Mesothelial cell of epicardium (in vitro differentiated cells): ENCODE measurements around the gene RBP7. TPM values are rescaled to one million over a fixed set of nuclear protein-coding genes. Genes with fewer than 3 reads are reported as not detected.
A peak's percentile ranks its signal among the peaks of the same experiment; 100 is the strongest.
"Not testable (repeated sequence)": the region's sequence is repeated elsewhere in the genome, so short reads cannot be mapped to it uniquely, and the experiment has no call there.

Source experiments
- DNase-seq, 2 experiments: peaks; one replicate each; pipeline ENCODE4 v3.0.0; 2021; ENCODE audit warnings: low spot score in 2 of 2; ENCODE audit not compliant: unreplicated experiment in 2 of 2
- H3K27ac Mint-ChIP-seq: 2 replicates; pipeline ENCODE4 v1.8.0; 2021; ENCODE audit warnings: mixed read lengths
- H3K27me3 Mint-ChIP-seq: 2 replicates; pipeline ENCODE4 v1.8.0; 2021; ENCODE audit warnings: low read depth, mixed read lengths
- H3K36me3 Mint-ChIP-seq: 2 replicates; pipeline ENCODE4 v1.8.0; 2021; ENCODE audit warnings: mixed read lengths
- H3K4me1 Mint-ChIP-seq: 2 replicates; pipeline ENCODE4 v1.8.0; 2021; ENCODE audit warnings: mixed read lengths
- H3K4me3 Mint-ChIP-seq: 2 replicates; pipeline ENCODE4 v1.8.0; 2021; ENCODE audit warnings: mild to moderate bottlenecking, moderate library complexity, mixed read lengths
- H3K9me3 Mint-ChIP-seq: 2 replicates; pipeline ENCODE4 v1.8.0; 2021; ENCODE audit warnings: mixed read lengths
- total RNA-seq: library from RNA; stranded (reverse); gene quantifications from 3 replicates; pipeline ENCODE4 v1.2.1, GENCODE V29; 2021
- TF ChIP-seq, protein P1 (sequence below): fragments of 200-600 bp; sonication (generic); IDR thresholded peaks from one replicate; pipeline ENCODE4 v1.5.0; 2021; ENCODE audit warnings: antibody characterized with exemption; ENCODE audit not compliant: unreplicated experiment

The RBP7 gene
- total RNA-seq, 1 donor from 2014 or later = 2.3 TPM

DNA sequence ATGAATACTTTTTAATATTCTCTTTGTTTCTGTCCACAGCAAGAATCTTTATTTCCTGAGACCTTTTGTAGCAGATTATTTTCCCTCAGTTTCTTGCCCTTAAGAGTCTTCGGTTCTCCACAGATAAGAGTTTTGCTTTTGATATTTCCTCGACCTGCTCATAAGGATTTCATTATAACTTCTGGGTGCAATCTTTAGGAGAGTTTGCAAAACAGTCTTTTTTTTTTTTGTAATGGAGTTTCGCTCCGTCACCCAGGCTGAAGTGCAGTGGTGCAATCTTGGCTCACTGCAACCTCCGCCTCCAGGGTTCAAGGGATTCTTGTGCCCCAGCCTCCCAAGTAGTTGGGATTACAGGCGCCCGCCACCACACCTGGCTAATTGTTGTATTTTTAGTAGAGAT, 25.6 kb downstream of the RBP7 start:
- TF ChIP-seq, protein P1, sequence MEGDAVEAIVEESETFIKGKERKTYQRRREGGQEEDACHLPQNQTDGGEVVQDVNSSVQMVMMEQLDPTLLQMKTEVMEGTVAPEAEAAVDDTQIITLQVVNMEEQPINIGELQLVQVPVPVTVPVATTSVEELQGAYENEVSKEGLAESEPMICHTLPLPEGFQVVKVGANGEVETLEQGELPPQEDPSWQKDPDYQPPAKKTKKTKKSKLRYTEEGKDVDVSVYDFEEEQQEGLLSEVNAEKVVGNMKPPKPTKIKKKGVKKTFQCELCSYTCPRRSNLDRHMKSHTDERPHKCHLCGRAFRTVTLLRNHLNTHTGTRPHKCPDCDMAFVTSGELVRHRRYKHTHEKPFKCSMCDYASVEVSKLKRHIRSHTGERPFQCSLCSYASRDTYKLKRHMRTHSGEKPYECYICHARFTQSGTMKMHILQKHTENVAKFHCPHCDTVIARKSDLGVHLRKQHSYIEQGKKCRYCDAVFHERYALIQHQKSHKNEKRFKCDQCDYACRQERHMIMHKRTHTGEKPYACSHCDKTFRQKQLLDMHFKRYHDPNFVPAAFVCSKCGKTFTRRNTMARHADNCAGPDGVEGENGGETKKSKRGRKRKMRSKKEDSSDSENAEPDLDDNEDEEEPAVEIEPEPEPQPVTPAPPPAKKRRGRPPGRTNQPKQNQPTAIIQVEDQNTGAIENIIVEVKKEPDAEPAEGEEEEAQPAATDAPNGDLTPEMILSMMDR = no peak
- Mint-ChIP-seq H3K4me3 (no peak overlapping the region), H3K36me3 (no peaks in the 10 kb centered on the region), H3K27me3 (no peaks in the 10 kb centered on the region), H3K27ac (peak overlapping the region; percentile 7), H3K9me3 (no peaks in the 10 kb centered on the region), H3K4me1 (peaks cover 3% of the 10 kb centered on the region)
- no peak for DNase-seq

DNA sequence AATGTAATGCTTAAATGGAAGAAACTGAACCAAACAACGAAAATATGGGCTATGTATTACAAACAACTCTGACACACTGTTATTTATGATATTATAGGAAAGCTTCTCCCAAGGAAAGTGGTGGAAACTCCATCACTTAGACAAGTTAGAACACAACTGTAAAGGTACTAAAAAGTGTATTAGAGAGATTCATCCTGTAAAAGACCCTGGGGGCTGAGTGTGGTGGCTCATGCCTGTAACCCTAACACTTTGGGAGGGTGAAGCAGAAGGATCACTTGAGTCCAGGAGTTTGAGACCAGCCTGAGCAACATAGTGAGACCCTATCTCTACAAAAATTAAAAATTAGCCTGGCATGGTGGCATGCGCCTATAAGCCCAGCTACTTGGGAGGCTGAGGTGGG, 28.3 kb downstream of the RBP7 start:
- Mint-ChIP-seq H3K4me1 (peaks cover 3% of the 10 kb centered on the region), H3K36me3 (no peaks in the 10 kb centered on the region), H3K9me3 (no peaks in the 10 kb centered on the region), H3K4me3 (no peak overlapping the region), H3K27ac (no peak overlapping the region), H3K27me3 (no peaks in the 10 kb centered on the region)
- TF ChIP-seq, protein P1 = no peak
- DNase-seq = no peak

DNA sequence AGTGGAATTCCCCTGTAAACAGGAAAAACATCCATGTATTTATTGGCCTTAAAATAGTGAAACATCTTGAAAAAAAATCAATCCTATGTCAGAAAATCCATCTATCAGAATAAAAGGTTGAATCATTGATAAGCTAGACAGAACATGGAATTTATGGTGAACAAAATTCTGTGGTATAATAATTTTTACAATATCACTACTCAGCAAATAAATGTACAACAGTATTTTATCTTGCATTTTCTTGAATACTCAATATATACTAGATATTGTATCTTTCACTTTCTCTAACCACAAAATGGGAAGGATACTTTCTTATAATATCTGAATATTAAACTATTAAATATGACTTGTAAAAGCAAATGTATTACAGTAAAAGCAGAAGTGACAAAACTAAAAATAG, 30.0 kb downstream of the RBP7 start:
- TF ChIP-seq, protein P1 = no peak
- no peaks in the 10 kb centered on the region for H3K36me3 Mint-ChIP-seq
- peaks cover 14% of the 10 kb centered on the region for H3K4me1 Mint-ChIP-seq

DNA sequence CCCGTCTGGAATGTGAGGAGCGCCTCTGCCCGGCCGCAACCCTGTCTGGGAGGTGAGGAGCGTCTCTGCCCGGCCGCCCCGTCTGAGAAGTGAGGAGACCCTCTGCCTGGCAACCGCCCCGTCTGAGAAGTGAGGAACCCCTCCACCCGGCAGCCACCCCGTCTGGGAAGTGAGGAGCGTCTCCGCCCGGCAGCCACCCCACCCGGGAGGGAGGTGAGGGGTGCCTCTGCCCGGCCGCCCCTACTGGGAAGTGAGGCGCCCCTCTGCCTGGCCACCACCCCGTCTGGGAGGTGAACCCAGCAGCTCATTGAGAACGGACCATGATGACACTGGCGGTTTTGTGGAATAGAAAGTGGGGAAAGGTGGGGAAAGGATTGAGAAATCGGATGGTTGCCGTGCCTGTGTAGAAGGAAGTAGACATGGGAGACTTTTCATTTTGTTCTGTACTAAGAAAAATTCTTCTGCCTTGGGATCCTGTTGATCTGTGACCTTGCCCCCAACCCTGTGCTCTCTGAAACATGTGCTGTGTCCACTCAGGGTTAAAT, 32.0 kb downstream of the RBP7 start:
- not testable (repeated sequence) for H3K36me3 Mint-ChIP-seq, H3K27ac Mint-ChIP-seq, H3K9me3 Mint-ChIP-seq, DNase-seq, H3K27me3 Mint-ChIP-seq, H3K4me3 Mint-ChIP-seq
- peaks cover 22% of the 10 kb centered on the region for H3K4me1 Mint-ChIP-seq

More for the DNA sequence above, 30.0 kb downstream of the RBP7 start:
- no peak for DNase-seq
- Mint-ChIP-seq H3K27me3 (no peaks in the 10 kb centered on the region), H3K27ac (no peak overlapping the region), H3K9me3 (no peaks in the 10 kb centered on the region), H3K4me3 (no peak overlapping the region)

DNA sequence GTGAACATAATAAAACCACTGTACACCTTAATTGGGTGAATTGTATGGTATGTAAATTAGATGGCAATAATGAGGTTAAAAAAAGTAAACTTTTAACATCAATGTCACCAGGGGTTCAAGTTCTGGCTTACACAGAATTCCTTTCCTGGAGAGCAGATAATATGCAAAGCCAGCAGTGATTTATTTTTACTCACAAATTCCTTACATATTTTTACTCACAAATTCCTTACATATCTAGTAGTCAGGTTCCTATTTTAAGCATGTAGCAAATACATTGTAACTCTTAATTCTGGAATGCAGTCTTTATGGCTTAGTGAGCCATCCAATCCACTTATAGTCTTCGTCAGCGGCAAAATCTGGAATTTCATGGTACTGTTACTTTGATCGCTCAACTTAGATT, 34.4 kb downstream of the RBP7 start:
- Mint-ChIP-seq H3K27me3 (no peaks in the 10 kb centered on the region), H3K36me3 (no peaks in the 10 kb centered on the region), H3K4me3 (no peak overlapping the region), H3K27ac (peak overlapping the region; percentile 94), H3K9me3 (no peaks in the 10 kb centered on the region), H3K4me1 (peaks cover 33% of the 10 kb centered on the region)
- TF ChIP-seq, protein P1 = no peak
- DNase-seq = no peak

DNA sequence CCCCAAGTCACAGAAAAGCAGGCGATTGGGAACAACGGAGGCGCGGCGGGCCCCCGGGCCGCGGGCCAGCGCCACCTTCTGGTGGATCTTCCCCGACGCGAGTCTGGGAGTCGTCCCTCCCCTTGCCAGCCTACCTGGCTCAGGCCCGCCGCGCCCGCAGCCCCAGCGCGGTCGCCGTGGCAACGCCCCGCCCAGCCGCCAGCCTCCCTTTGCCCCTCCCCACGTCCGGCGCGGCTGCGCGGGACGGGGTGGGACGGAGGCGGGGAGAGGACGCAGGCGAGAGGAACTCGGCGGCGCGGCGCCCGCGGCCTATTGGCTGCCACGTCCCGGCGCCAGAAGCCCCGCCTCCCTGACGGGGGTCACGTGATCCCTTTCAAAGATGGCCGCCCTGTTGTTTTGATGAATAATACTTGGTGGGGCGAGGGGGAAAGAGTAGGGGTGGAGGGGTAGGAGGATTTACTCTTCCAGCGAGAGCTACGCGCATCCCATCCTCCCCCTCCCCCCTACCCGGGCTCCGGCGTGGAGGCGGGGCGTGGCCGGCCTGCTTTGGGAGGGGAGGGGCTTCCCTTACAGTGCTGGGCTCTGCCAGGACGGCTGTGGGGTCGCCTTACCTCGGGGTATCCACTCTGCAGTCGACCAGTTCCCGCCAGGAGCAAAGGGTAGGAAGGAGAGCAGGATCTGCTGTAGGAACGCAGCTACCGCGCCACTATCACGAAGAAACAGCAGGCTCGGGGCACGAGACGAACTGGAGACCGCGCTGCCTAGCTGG, 35.7 kb downstream of the RBP7 start, which contains the start of gene UBE4B:
UBE4B (plus strand) TSS at position 369 of the 769 bp plus-strand sequence. CDS start 713 bp downstream, outside the sequence.
- Mint-ChIP-seq H3K27ac (peak within 1 kb of the TSS; percentile 94), H3K27me3 (no peaks in the 10 kb centered on the region), H3K36me3 (no peaks in the 10 kb centered on the region), H3K4me3 (peak within 1 kb of the TSS; percentile 77), H3K4me1 (peaks cover 37% of the 10 kb centered on the region), H3K9me3 (no peaks in the 10 kb centered on the region)
- TF ChIP-seq, protein P1 = peak; percentile 88
- DNase-seq = peak; percentile 99
